Measurements from ENCODE around the gene SPOCK1.

DNA sequence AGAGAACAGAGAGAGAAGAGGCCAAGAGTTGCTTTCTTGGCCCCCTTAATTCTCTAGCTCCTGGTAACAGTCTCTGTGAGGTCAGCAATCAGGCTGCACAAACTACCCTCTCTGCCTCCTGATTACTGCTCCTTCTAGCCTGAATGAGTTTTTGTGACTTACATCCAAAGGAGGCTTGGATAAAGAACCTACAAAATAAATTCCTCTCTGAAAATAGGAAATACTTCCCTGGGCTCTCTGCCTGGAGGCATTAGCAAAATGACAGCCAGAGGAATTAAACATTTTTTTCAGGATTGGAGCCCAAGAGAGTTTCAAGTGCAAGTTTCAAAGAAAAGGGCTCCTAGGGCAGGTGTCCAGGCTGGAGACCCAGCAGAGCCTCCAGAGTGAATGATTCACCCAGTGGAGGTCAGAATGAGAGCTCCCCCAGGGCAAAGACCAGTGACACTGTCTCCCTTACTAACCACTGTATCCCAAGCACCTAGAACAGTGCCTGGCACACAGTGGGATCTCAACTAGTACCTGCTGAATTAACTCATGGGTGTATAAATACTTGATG is 162.5 kb downstream of the SPOCK1 start:
- TF ChIP-seq CTCF (conservative IDR thresholded peaks at IDR 0.05) (no peak), EZH2 (IDR thresholded peaks at IDR 0.05; ENCODE audit: low read depth) (no peak)

Data from PC-9 (cell line).